COLO668 (cell line): ENCODE measurements around the gene TTLL10.
A peak's percentile ranks its signal among the peaks of the same experiment; 100 is the strongest.
"Not testable (repeated sequence)": the region's sequence is repeated elsewhere in the genome, so short reads cannot be mapped to it uniquely, and the experiment has no call there.

Experiments used
- DNase-seq: peaks from one replicate; lab custom pipeline; 2025; ENCODE audit not compliant: unreplicated experiment; lab: John Stamatoyannopoulos, UW

The TTLL10 gene

GRCh38 chr1:1183833-1184775 is 10.4 kb downstream of the TTLL10 start:
- no peak for DNase-seq

GRCh38 chr1:1185101-1185765 is 11.6 kb downstream of the TTLL10 start:
- DNase-seq, result no peak

GRCh38 chr1:1187938-1188337 is 14.3 kb downstream of the TTLL10 start:
- DNase-seq, result no peak

- no peak for DNase-seq
Observed at GRCh38 chr1:1189111-1189510, 15.4 kb downstream of the TTLL10 start.

- DNase-seq, result no peak
Observed at GRCh38 chr1:1191734-1192133, 18.1 kb downstream of the TTLL10 start.

- no peak for DNase-seq
Observed at GRCh38 chr1:1194723-1195122, 21.0 kb downstream of the TTLL10 start.

GRCh38 chr1:1195726-1196125 is 22.0 kb downstream of the TTLL10 start:
- DNase-seq, result not testable (repeated sequence)

- DNase-seq, result no peak
Observed at GRCh38 chr1:1196431-1197187, 22.9 kb downstream of the TTLL10 start.

GRCh38 chr1:1197188-1197500 is 23.5 kb downstream of the TTLL10 start:
- no peak for DNase-seq

- DNase-seq, result no peak
Observed at GRCh38 chr1:1197551-1198422, 24.1 kb downstream of the TTLL10 start.

- peak; percentile 45 for DNase-seq
Observed at GRCh38 chr1:1198423-1199140, 24.9 kb downstream of the TTLL10 start.

GRCh38 chr1:1199141-1199960 is 25.7 kb downstream of the TTLL10 start:
- no peak for DNase-seq

- no peak for DNase-seq
Observed at GRCh38 chr1:1199961-1200875, 26.5 kb downstream of the TTLL10 start.

GRCh38 chr1:1200876-1201810 is 27.5 kb downstream of the TTLL10 start:
- peak; percentile 65 for DNase-seq

GRCh38 chr1:1202831-1203560 is 29.3 kb downstream of the TTLL10 start:
- DNase-seq, result peak; percentile 67
